ENCODE data around the gene NGEF. TPM values are rescaled to one million over a fixed set of nuclear protein-coding genes. Genes with fewer than 3 reads are reported as not detected.
"Not testable (repeated sequence)": the region's sequence is repeated elsewhere in the genome, so short reads cannot be mapped to it uniquely, and the experiment has no call there.

The NGEF gene
- total RNA-seq, 2 experiments from 2014 or later, result not detected

DNA sequence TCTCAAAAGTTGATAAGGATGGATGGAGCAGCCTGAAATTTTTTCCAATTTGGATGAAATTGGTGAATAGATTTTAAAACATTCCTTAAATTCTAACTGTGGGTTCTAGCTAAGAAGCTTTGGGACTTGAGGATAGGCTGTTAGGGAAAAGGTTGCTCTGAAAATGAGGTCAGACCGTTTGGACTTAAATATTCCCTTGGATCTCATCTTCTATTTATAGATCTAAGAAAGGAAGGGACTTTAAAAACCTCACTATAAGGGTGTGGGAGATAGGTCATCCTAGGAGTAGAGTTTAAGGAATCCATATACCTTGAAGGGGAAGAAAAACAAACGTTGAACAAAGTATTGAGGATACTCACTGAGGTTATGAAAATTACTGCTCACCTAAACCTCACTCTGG lies 160.4 kb downstream of the NGEF start:
- no peak for ATAC-seq (ENCODE audit: poor library complexity)
- TF ChIP-seq, protein P1, sequence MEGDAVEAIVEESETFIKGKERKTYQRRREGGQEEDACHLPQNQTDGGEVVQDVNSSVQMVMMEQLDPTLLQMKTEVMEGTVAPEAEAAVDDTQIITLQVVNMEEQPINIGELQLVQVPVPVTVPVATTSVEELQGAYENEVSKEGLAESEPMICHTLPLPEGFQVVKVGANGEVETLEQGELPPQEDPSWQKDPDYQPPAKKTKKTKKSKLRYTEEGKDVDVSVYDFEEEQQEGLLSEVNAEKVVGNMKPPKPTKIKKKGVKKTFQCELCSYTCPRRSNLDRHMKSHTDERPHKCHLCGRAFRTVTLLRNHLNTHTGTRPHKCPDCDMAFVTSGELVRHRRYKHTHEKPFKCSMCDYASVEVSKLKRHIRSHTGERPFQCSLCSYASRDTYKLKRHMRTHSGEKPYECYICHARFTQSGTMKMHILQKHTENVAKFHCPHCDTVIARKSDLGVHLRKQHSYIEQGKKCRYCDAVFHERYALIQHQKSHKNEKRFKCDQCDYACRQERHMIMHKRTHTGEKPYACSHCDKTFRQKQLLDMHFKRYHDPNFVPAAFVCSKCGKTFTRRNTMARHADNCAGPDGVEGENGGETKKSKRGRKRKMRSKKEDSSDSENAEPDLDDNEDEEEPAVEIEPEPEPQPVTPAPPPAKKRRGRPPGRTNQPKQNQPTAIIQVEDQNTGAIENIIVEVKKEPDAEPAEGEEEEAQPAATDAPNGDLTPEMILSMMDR (IDR thresholded peaks at IDR 0.05), result no peak
- DNase-seq, result no peak
- Mint-ChIP-seq H3K27ac (no peak overlapping the region), H3K4me1 (ENCODE audit: low read depth) (no peaks in the 10 kb centered on the region), H3K27me3 (no peaks in the 10 kb centered on the region), H3K36me3 (ENCODE audit: low read depth) (peaks cover 90% of the 10 kb centered on the region), H3K4me3 (no peak overlapping the region), H3K9me3 (no peaks in the 10 kb centered on the region)
- H3K27me3 ChIP-seq (ENCODE audit: control insufficient read depth in 1 of 2, insufficient read depth in 2 of 2, low read length in 2 of 2), result no peaks in the 10 kb centered on the region
- CTCF ChIA-PET, result interaction anchor here (1.1 to 1.8 kb wide), 3 partner anchors 13 to 590 kb away, joined by 3 to 5 read pairs (median 3); partner anchors contain the start of gene ATG16L1
- no peak overlapping the region for H3K4me3 ChIP-seq (ENCODE audit: low read length)
- no peaks in the 10 kb centered on the region for H3K4me1 ChIP-seq (ENCODE audit: insufficient read depth, low read length)
- no peaks in the 10 kb centered on the region for H3K9me3 ChIP-seq (ENCODE audit: control insufficient read depth in 1 of 2, insufficient read depth in 1 of 2, low read length in 2 of 2)
- no peak overlapping the region for H3K27ac ChIP-seq (ENCODE audit: low read depth in 1 of 2, low read length in 2 of 2)
- intact Hi-C loops (cut with DNase I, micrococcal nuclease), result loop anchor here (1.0 to 10.0 kb wide), 5 partner anchors 202 to 860 kb away; partner anchors contain the start of genes ATG16L1 (in 2 of the 2) and UGT1A5 (in 1 of the 2)
- POLR2A ChIA-PET, result no interaction called here
- peaks cover 79% of the 10 kb centered on the region for H3K36me3 ChIP-seq (ENCODE audit: insufficient read depth, low read length)

DNA sequence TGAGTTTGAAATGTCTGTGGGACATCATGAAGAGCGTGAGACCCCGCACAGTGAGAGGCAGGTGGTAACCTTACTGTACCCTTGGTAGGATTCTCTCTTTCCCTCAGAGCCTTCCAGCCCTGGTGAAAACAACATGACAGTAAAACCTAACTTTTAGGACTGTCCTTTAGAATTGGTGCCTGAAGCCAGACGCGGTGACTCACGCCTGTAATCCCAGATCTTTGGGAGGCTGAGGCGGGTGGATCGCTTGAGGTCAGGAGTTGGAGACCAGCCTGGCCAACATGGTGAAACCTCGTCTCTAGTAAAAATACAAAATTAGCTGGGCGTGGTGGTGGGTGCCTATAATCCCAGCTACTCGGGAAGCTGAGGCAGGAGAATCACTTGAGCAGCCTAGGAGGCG lies 161.0 kb downstream of the NGEF start:
- intact Hi-C loops (cut with DNase I, micrococcal nuclease), result loop anchor here (5.0 to 10.0 kb wide), 3 partner anchors 203 to 860 kb away; partner anchors contain the start of gene UGT1A5 (in 1 of the 2)
- not testable (repeated sequence) for DNase-seq
- H3K36me3 ChIP-seq (ENCODE audit: insufficient read depth, low read length), result peaks cover 79% of the 10 kb centered on the region

DNA sequence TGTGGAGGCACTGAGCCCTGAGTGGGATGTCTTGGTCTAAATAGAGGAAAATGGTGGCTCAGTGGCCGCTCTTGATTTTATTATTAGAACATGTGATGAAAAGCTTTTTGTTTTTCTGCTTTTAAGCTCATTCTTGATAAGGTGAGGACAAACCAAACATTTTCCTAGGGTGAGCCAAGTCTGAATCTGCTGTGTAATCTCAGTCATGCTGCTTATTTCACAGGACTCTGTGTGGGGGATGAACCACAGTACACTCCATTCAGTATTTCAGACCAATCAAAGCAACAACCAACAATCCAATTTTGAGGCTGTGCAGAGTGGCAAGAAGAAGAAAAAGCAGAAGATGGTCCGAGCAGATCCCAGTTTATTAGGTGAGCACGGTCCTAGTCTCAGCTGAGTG lies 163.0 kb downstream of the NGEF start:
- no peak overlapping the region for H3K4me3 Mint-ChIP-seq
- no peaks in the 10 kb centered on the region for H3K4me1 Mint-ChIP-seq (ENCODE audit: low read depth)
- H3K9me3 Mint-ChIP-seq, result no peaks in the 10 kb centered on the region
- peaks cover 87% of the 10 kb centered on the region for H3K36me3 Mint-ChIP-seq (ENCODE audit: low read depth)
- intact Hi-C loops (cut with DNase I, micrococcal nuclease), result loop anchor here (5.0 to 10.0 kb wide), 3 partner anchors 205 to 862 kb away; partner anchors contain the start of gene UGT1A5 (in 1 of the 2)
- no peaks in the 10 kb centered on the region for H3K4me1 ChIP-seq (ENCODE audit: insufficient read depth, low read length)
- ATAC-seq (ENCODE audit: poor library complexity) (no peak), DNase-seq (no peak)
- H3K27me3 ChIP-seq (ENCODE audit: control insufficient read depth in 1 of 2, insufficient read depth in 2 of 2, low read length in 2 of 2), result no peaks in the 10 kb centered on the region
- H3K27me3 Mint-ChIP-seq, result no peaks in the 10 kb centered on the region
- no peak overlapping the region for H3K27ac Mint-ChIP-seq
- CTCF ChIA-PET, result interaction anchor here (0.6 kb wide), 1 partner anchor 998 kb away, joined by 3 read pairs; no protein-coding TSS in a partner anchor
- TF ChIP-seq, protein P1 (IDR thresholded peaks at IDR 0.05), result no peak
- H3K27ac ChIP-seq (ENCODE audit: low read depth in 1 of 2, low read length in 2 of 2), result no peak overlapping the region
- POLR2A ChIA-PET, result no interaction called here
- no peaks in the 10 kb centered on the region for H3K9me3 ChIP-seq (ENCODE audit: control insufficient read depth in 1 of 2, insufficient read depth in 1 of 2, low read length in 2 of 2)
- H3K4me3 ChIP-seq (ENCODE audit: low read length), result no peak overlapping the region
- peaks cover 84% of the 10 kb centered on the region for H3K36me3 ChIP-seq (ENCODE audit: insufficient read depth, low read length)

More for the DNA sequence above, 161.0 kb downstream of the NGEF start:
- POLR2A ChIA-PET; H3K9me3 ChIP-seq (ENCODE audit: control insufficient read depth in 1 of 2, insufficient read depth in 1 of 2, low read length in 2 of 2); H3K27ac ChIP-seq (ENCODE audit: low read depth in 1 of 2, low read length in 2 of 2); H3K27ac Mint-ChIP-seq; ATAC-seq (ENCODE audit: poor library complexity); H3K9me3 Mint-ChIP-seq; H3K4me1 Mint-ChIP-seq (ENCODE audit: low read depth); H3K4me3 ChIP-seq (ENCODE audit: low read length); H3K4me1 ChIP-seq (ENCODE audit: insufficient read depth, low read length); H3K27me3 ChIP-seq (ENCODE audit: control insufficient read depth in 1 of 2, insufficient read depth in 2 of 2, low read length in 2 of 2); H3K4me3 Mint-ChIP-seq; H3K27me3 Mint-ChIP-seq: not testable (repeated sequence)
- H3K36me3 Mint-ChIP-seq (ENCODE audit: low read depth), result peaks cover 90% of the 10 kb centered on the region
- CTCF ChIA-PET, result interaction anchor here (1.1 kb wide), 2 partner anchors 12 to 399 kb away, joined by 3 read pairs; partner anchors contain the start of gene ATG16L1

DNA sequence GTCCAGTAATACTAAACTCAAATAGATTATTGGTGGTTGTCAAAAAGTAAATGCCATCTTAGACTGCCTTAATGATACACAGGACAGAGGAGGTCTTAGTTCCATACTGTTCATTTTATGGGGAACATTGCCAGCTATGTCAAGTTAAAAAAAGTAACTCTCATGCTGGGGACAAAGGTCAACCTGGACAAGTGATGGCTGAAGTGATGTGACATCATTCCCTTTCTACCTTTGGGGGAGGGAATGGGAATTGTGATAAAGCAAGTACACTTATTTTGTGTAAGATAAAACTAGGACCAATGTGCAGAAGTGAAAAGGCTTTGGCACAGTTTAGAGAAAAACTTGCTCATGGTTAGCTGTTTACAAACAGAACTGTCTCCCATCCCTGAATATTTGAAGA lies 167.0 kb downstream of the NGEF start:
- Histone ChIP-seq H3K4me3 (ENCODE audit: low read length) (no peak overlapping the region), H3K4me1 (ENCODE audit: insufficient read depth, low read length) (no peaks in the 10 kb centered on the region), H3K9me3 (ENCODE audit: control insufficient read depth in 1 of 2, insufficient read depth in 1 of 2, low read length in 2 of 2) (no peaks in the 10 kb centered on the region), H3K27me3 (ENCODE audit: control insufficient read depth in 1 of 2, insufficient read depth in 2 of 2, low read length in 2 of 2) (no peaks in the 10 kb centered on the region), H3K36me3 (ENCODE audit: insufficient read depth, low read length) (peaks cover 93% of the 10 kb centered on the region), H3K27ac (ENCODE audit: low read depth in 1 of 2, low read length in 2 of 2) (no peak overlapping the region)
- H3K27ac Mint-ChIP-seq, result no peak overlapping the region
- intact Hi-C loops (cut with DNase I, micrococcal nuclease), result no loop called here
- H3K4me1 Mint-ChIP-seq (ENCODE audit: low read depth), result no peaks in the 10 kb centered on the region
- TF ChIP-seq, protein P1 (IDR thresholded peaks at IDR 0.05), result no peak
- H3K36me3 Mint-ChIP-seq (ENCODE audit: low read depth), result peaks cover 88% of the 10 kb centered on the region
- ChIA-PET CTCF (no interaction called here), POLR2A (no interaction called here)
- H3K27me3 Mint-ChIP-seq, result no peaks in the 10 kb centered on the region
- DNase-seq (no peak), ATAC-seq (ENCODE audit: poor library complexity) (no peak)
- H3K9me3 Mint-ChIP-seq, result no peaks in the 10 kb centered on the region
- H3K4me3 Mint-ChIP-seq, result no peak overlapping the region

Measured in CD4-positive, alpha-beta T cell (primary cell).